Esophagus squamous epithelium (tissue), 5 donors: ENCODE results near the gene AP3B1. TPM values are rescaled to one million over a fixed set of nuclear protein-coding genes. Genes with fewer than 3 reads are reported as not detected.

Experiments used
- DNase-seq: peaks from one replicate; lab custom pipeline; 2025; lab: John Stamatoyannopoulos, UW
- H3K27ac ChIP-seq, 4 donors: fragments of 200-600 bp; sonication (generic); one replicate each; pipeline ENCODE4 v1.5.1; 2016 to 2019; ENCODE audit warnings: mild to moderate bottlenecking in 1 of 4
- H3K27me3 ChIP-seq, 4 donors: fragments of 200-600 bp; sonication (generic); 1 replicate in 3 of 4; 2 replicates in 1 of 4; pipeline versions ENCODE4 v1.5.1 to v1.6.0; 2017 to 2021; ENCODE audit warnings: antibody characterized with exemption in 1 of 4
- H3K36me3 ChIP-seq, 3 donors: fragments of 200-600 bp; sonication (generic); one replicate each; pipeline ENCODE4 v1.5.1; 2016 to 2019
- H3K4me1 ChIP-seq, 3 donors: fragments of 200-600 bp; sonication (generic); one replicate each; pipeline ENCODE4 v1.5.1; 2017 to 2019
- H3K4me3 ChIP-seq, 4 donors: fragments of 200-600 bp; sonication (generic); 1 replicate in 3 of 4; 2 replicates in 1 of 4; pipeline ENCODE4 v1.5.1; 2016 to 2019; ENCODE audit warnings: mild to moderate bottlenecking in 2 of 4, moderate library complexity in 1 of 4
- H3K9me3 ChIP-seq, 3 donors: fragments of 200-600 bp; sonication (generic); one replicate each; pipeline ENCODE4 v1.5.1; 2016 to 2019
- CTCF ChIP-seq, 6 experiments: fragments of 450-650 bp in 4 of 6; fragments of 200-600 bp in 2 of 6; sonication (generic) in 2 of 6; IDR thresholded peaks; one replicate each; pipeline ENCODE4 v1.5.1; 2016 to 2019; ENCODE audit warnings: antibody characterized with exemption in 6 of 6, mild to moderate bottlenecking in 4 of 6, moderate library complexity in 4 of 6
- POLR2A ChIP-seq, 4 donors: fragments of 450-650 bp; IDR thresholded peaks; one replicate each; pipeline ENCODE4 v1.6.1; 2017; ENCODE audit warnings: antibody characterized with exemption in 4 of 4, mild to moderate bottlenecking in 4 of 4, moderate library complexity in 3 of 4
- WGBS, 2 donors: methylation state at CpG; one replicate each; pipeline ENCODE4 v1.1.5; 2018; 5-methylcytosine and 5-hydroxymethylcytosine counted together
- intact Hi-C: fragments of 100-400 bp; cut with DNase I; formaldehyde crosslinking; loops from one replicate; pipeline ENCODE4 v1.15.0; 2022
- total RNA-seq, 4 donors: library from RNA; depleted of rRNA; stranded (reverse); fragments of >200 nt; gene quantifications; one replicate each; pipeline ENCODE4 v1.1.0, GENCODE V29; 2016
- donor health status: DM: yes; HTN: yes; CAD: no.

AP3B1 gene
- total RNA-seq, 4 donors from 2014 or later, result 30.7 to 48.5 (median 41.9) TPM

GRCh38 chr5:78234804-78235203 lies 59.7 kb downstream of the AP3B1 start:
- Histone ChIP-seq H3K27me3 (no peaks in the 10 kb centered on the region), H3K4me3 (no peak overlapping the region), H3K9me3 (no peaks in the 10 kb centered on the region), H3K4me1 (peaks cover 0 to 19% (median 0%) of the 10 kb centered on the region in 3 donors), H3K36me3 (peaks cover 0 to 26% (median 0%) of the 10 kb centered on the region in 3 donors), H3K27ac (no peak overlapping the region)
- no peak for TF ChIP-seq CTCF (IDR thresholded peaks at IDR 0.05)
- no peak for TF ChIP-seq POLR2A (IDR thresholded peaks at IDR 0.05)
- no peak for DNase-seq
- intact Hi-C loops, result no loop called here
- 94 to 100% methylated on average over 1 of the region's 1 CpG for WGBS, 2 donors

DNA sequence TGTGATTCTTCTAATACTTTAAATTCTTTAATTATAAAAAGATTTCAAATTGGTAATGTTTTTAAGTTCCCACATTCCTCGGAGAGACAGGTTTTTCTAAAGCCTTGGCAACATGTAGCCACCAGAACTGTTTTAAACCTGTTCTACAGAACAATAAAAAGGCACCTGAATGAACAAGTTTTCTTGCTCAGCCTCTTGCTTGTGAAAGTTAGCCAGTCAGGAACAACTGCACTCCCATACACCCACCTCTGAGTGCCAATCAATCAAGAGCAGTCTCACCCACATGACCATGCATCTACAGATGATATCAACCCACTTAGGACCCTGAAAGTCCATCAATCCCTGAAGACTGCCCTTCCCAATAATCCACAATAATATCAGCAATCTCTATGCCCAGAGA lies 62.3 kb downstream of the AP3B1 start:
- H3K27ac ChIP-seq, result no peak overlapping the region
- peaks cover 0 to 19% (median 0%) of the 10 kb centered on the region in 3 donors for H3K4me1 ChIP-seq
- DNase-seq, result no peak
- 50 to 53% methylated on average over 1 of the region's 1 CpG for WGBS, 2 donors
- H3K36me3 ChIP-seq, result peaks cover 0 to 10% (median 0%) of the 10 kb centered on the region in 3 donors
- no peak overlapping the region for H3K4me3 ChIP-seq
- H3K27me3 ChIP-seq, result no peaks in the 10 kb centered on the region
- no peaks in the 10 kb centered on the region for H3K9me3 ChIP-seq
- intact Hi-C loops, result no loop called here
- TF ChIP-seq CTCF (IDR thresholded peaks at IDR 0.05) (no peak), POLR2A (IDR thresholded peaks at IDR 0.05) (no peak)

GRCh38 chr5:78224358-78224757 lies 70.1 kb downstream of the AP3B1 start:
- Histone ChIP-seq H3K9me3 (peaks cover 0 to 11% (median 0%) of the 10 kb centered on the region in 3 donors), H3K4me3 (no peak overlapping the region), H3K4me1 (no peaks in the 10 kb centered on the region), H3K36me3 (peaks cover 0 to 72% (median 3%) of the 10 kb centered on the region in 3 donors), H3K27me3 (no peaks in the 10 kb centered on the region), H3K27ac (no peak overlapping the region)
- no peak for TF ChIP-seq POLR2A (IDR thresholded peaks at IDR 0.05)
- TF ChIP-seq CTCF (IDR thresholded peaks at IDR 0.05), result no peak
- no peak for DNase-seq
- intact Hi-C loops, result no loop called here

GRCh38 chr5:78221964-78222451 lies 72.5 kb downstream of the AP3B1 start:
- intact Hi-C loops, result no loop called here
- peaks cover 0 to 62% (median 3%) of the 10 kb centered on the region in 3 donors for H3K36me3 ChIP-seq

GRCh38 chr5:78221467-78221866 lies 73.0 kb downstream of the AP3B1 start:
- Histone ChIP-seq H3K9me3 (peaks cover 0 to 11% (median 0%) of the 10 kb centered on the region in 3 donors), H3K36me3 (peaks cover 0 to 59% (median 3%) of the 10 kb centered on the region in 3 donors), H3K27me3 (no peaks in the 10 kb centered on the region), H3K27ac (no peak overlapping the region), H3K4me1 (no peaks in the 10 kb centered on the region), H3K4me3 (no peak overlapping the region)
- WGBS, 2 donors, result 96 to 100% methylated on average over 1 of the region's 1 CpG
- no peak for TF ChIP-seq POLR2A (IDR thresholded peaks at IDR 0.05)
- TF ChIP-seq CTCF (IDR thresholded peaks at IDR 0.05), result no peak
- intact Hi-C loops, result no loop called here
- no peak for DNase-seq

More at GRCh38 chr5:78221964-78222451, 72.5 kb downstream of the AP3B1 start:
- H3K27me3 ChIP-seq, result no peaks in the 10 kb centered on the region
- H3K4me3 ChIP-seq, result no peak overlapping the region
- WGBS, 2 donors, result 86 to 92% methylated on average over 2 of the region's 2 CpGs
- peaks cover 0 to 11% (median 0%) of the 10 kb centered on the region in 3 donors for H3K9me3 ChIP-seq
- TF ChIP-seq CTCF (IDR thresholded peaks at IDR 0.05), result no peak
- TF ChIP-seq POLR2A (IDR thresholded peaks at IDR 0.05), result no peak
- no peak overlapping the region for H3K27ac ChIP-seq
- H3K4me1 ChIP-seq, result no peaks in the 10 kb centered on the region
- no peak for DNase-seq
